NCI-H1092 treated with DMSO at 0.1 percent for 48 hours (cell line): ENCODE results near the gene RHOV.
A peak's percentile ranks its signal among the peaks of the same experiment; 100 is the strongest.

Experiments used
- DNase-seq: peaks from one replicate; lab custom pipeline; 2025; lab: John Stamatoyannopoulos, UW

Gene RHOV

DNA sequence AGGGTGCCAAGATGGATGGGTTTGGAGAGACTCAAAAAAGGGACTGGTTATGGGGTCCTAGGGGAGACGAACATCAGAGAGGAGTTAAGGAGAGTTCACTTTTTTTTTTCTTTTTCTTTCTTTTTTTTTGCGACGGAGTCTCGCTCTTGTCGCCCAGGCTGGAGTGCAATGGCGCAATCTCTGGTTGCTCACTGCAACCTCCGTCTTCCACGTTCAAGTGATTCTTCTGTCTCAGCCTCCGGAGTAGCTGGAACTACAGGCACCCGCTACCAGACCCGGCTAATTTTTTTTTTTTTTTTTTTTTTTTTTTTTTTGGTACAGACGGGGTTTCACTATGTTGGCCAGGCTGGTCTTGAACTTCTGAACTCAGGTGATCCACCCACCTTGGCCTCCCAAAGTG, 29.0 kb downstream of the RHOV start:
- no peak for DNase-seq

DNA sequence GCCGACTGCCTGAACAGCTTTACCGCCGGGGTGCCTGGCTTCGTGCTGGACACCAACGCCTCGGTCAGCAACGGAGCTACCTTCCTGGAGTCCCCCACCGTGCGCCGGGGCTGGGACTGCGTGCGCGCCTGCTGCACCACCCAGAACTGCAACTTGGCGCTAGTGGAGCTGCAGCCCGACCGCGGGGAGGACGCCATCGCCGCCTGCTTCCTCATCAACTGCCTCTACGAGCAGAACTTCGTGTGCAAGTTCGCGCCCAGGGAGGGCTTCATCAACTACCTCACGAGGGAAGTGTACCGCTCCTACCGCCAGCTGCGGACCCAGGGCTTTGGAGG, 29.4 kb downstream of the RHOV start:
- DNase-seq = no peak

DNA sequence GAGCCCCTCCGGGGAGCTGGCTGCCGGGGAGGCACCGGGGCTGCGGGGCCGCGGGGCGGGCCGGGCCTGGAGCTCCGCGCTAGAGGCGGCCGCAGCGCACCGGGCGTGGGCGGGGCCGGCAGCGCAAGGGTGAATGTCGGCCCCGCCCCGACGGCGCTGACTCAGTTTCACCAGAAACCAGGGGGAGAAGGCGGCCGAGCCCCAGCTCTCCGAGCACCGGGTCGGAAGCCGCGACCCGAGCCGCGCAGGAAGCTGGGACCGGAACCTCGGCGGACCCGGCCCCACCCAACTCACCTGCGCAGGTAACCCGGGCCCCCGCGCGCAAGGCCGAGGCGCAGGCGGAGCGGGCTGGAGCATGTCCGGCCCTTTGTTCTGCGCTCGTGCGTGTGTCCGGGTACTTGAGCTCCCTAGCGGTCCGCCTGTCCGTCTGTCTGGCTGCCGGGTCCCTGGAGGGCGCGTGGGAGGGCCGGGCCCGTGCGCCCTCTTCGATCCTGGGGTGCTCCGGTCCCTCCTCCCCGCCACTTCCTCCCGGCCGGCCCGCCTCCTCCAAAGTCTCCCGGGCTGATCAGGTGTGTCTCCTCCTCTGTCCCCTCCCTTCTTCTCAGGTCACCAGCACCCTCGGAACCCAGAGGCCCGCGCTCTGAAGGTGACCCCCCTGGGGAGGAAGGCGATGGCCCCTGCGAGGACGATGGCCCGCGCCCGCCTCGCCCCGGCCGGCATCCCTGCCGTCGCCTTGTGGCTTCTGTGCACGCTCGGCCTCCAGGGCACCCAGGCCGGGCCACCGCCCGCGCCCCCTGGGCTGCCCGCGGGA, 29.9 kb downstream of the RHOV start, which contains the start of gene SPINT1:
Gene SPINT1 (plus strand): TSS at position 164 of the 811 bp plus-strand sequence. CDS start 507 bp downstream, at position 671.
- no peak for DNase-seq

DNA sequence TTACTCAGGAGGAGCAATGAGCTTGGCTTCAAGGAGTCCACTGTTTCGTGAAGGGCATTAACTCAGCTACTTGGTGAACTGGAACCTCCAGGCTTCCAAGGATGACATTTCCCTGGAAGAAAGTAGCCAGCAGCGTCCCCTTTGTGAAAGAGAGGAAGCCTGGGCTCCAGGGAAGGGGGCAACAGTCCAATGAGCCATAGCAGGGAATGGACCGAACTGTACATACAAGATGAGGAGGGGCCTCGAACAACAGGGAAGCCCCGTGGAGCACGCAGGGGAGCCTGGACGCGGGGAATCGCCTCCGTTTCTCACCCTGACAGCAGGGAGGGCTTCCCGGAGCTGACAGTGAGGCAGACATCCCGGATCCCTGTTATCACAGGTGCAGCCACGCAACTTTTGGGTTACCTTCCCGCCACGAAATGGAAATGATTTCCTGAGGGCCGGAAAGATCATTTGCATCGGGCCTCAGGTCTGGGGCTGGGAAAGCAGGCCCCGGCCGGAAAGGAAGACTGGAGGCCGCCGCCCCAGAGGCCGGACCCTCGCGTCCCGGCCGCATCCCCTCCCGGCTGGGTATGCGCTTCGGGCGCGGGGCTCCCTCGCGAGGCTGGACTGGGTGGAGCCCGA, 30.7 kb downstream of the RHOV start:
- DNase-seq = no peak

DNA sequence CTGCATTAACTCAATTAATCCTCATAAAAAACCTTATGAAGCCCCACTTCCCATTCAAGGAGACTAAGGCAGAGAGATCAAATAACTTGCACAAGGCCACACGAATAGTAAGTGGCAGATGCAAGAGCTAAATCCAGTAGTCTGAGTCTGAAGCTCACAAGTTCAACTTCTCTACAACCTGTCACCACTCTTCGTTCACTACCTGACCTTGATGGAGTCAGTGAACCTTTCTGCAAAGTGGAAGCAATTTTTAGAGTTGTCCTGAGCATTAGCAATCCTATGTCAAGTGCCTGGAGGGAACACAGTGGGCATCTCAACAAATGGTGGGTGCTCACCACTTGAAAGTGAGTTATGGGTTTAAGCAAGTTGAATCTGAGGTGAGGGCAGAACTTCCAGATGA, 32.3 kb downstream of the RHOV start:
- no peak for DNase-seq

DNA sequence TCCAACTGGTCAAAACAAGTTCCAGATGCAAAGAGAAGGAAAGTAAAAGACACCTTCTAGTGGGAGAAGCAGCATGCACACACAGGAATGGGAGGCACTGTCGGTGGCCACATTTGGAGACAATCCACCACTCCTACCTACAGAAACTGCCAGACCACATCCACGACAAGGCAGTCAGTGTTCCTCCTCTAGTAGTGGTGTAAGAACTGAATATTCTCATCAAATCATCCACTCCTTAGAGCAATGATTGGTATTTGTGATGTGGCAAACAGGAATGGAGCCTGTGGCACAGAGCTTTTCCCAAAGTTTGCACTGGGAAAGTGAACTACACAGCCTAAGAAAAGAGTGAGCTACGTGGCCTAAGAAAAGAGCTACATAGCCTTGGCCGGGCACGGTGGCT, 35.3 kb downstream of the RHOV start:
- no peak for DNase-seq

DNA sequence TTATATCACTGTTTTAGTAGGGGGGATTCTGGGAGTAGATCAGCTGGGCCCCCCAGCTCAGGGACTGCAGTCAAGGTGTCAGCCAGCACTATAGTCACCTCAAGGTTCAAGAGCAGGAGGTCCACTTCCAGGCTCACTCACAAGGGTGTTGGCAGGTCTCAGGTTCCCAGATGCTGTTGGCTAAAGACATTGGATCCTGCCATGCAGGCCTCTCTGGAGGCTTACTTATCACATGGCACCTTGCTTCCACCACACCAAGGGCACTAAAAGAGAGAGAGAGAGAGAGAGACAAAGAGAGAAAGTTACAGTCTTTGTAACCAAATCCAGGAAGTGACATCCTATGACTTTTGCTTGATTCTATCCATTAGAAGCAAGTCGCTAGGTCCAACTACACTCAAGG, 38.0 kb downstream of the RHOV start:
- no peak for DNase-seq

DNA sequence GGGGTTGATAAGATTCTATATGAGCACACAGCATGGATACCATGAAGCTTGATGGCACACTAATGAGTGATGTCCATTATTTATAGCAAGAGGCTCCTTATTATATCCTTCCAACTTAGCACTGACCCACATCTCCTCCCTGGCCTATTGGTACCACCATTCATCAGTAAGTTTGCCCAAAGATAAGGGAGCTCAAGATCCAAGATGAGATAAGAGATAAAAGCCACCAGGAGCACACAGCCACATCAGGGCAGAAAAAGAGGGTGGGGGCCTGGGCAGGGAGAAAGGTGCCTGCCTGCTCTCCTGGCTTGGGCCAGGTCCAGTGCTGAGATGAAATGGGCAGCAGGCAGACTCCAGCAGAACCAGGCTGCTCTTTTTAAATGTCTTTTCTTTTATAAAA, 41.1 kb downstream of the RHOV start:
- no peak for DNase-seq

DNA sequence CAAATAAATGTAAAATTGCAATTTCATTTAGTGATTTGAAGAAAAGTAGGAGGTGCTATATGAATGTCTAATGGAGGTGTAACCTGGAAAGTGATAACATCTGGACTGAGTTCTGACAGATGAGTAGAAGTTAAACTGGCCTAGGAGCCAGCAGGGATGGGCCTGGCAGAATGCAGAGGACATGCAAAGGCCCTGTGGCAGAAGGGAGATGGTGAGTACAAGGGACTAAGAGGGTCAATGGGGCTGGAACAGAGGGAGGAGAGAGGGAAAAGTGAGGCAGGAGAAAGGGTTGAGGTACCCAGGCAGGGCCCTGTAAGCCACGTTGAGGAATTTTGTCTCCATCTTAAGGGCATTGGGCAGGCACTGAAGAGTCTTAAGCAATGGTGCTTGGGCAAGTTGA, 42.2 kb downstream of the RHOV start:
- DNase-seq = no peak

DNA sequence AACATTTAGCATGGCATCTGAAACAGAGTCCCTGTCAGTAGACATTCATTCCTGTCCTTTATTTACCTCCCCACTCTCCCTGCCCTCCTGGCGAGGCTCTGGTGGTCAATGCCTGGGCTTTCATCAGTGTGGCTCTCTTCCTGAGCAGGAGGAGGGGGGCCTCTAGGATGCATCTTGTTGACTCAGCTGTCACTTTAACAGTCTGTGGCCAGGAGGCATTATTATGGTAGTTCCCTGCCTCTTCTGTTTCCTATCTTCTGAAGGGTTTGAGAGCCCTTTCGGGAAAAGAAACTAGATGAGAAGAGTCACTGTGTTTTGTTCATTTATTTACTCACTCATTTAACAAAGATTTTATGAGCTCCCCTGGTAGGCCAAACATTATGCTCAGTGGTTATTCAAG, 43.1 kb downstream of the RHOV start:
- DNase-seq = peak; percentile 94

DNA sequence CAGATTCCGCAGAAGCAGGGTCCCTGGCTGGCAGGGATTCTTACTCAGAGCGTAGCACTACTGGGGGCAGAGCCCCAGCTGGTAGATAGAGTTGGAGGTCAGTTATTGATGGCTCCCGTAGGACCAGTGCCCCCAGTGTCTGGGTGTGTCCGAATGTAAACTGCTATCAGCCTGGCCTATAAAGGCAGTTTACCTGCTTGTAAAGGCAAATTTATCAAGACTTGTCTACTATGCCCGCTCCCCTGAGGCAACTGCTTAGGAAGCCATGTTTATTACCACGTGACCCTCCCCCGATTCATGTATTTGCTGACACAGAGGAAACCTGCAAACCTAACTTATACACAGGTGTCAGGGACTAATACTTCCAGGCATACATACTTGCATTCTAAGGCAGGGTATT, 44.9 kb downstream of the RHOV start:
- DNase-seq = no peak

DNA sequence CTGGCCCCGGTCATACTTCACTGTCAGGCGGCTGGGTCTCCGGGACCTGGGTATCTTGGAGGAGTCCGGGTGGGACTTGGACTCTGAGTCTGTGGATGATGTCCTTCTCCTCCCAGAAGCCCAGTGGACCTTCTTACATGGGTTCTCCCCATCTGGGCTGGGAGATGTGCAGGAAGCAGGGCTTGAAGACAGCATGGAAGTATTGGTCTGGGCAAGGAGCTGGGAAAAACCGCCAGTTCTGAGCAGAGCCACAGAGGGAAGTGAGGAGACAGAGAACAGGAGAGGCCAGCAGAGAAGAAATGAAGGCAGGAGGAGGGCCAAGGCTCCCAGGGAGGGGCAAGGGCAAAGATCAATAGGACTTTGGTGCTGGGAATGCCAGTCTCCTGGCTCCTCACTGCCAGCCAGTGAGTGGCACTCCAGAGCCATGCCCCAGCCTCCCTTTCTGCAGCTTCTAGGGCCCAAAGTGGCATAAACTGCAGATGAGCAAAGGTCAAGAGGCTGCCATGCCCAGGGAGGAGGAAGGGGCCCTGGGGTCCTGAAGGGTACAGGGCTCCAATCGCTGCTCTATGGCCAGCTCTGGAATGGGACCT, 45.5 kb downstream of the RHOV start, which contains the start of gene PPP1R14D:
Gene PPP1R14D (minus strand): TSS at position 262 of the 590 bp plus-strand sequence. CDS start 67 bp downstream, at position 195.
- DNase-seq = no peak

DNA sequence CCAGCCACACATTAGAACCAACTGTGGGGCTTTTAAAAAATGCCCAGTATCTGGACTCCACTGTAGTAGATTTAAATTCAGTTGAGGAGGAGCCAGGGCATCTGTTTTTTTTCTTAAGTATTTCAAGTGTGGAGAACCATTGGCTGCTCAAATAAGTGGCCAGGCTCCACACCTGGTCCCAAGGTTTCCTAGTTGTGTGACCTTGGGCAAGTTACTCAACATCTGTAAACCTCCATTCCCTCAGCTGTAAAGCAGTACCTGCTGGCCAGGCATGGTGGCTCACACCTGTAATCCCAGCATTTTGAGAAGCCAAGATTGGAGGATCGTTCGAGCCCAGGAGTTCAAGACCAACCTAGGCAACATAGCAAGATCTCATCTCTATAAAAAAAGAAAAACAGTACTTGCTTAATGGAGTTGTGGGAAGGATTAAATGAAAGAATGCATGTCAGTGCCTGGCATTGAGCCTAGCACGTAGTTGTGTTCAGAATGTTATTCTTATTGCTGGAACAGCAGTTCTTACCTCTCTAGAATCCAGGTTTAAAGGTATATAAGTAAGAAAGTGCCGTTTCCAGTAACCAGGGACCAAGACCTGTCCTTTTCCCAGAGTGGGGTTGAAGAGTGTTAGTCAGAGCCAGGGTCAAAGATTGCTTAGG, 47.5 kb downstream of the RHOV start:
- no peak for DNase-seq

DNA sequence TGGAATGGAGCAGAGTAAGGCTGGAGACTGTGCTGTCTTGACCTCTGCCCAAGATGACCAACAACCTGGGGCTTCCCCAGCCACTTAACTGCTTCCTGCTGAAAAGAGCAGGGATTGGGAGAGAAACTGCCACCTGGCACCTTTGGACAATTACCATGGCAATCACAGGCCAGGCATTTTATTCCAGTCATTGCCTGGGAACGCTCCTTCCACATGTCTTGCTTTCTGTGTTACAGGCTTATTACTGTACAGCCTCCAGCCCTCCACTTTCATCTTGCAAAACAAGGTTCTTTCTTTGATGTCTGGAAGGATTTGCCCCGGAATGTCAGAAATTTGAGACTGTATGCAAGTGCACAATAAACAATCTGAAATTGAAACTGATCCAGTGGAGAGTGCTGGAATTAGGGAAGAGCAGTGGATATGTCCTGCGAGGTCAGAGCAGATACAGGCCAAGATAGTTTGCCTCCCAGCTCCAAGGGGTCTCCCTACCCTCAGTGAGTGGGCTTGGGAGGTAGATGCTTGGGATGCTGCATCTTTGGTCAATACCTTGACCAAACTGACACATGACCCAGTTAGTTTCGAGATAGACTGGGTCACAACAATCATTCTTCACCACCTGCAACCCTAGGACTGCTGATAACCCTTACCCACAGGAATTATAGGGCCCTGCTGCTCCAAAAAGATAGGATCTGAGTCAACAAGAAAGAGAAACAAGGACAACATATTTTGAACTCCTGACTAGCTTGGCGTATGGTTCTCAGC, 48.2 kb downstream of the RHOV start:
- no peak for DNase-seq

DNA sequence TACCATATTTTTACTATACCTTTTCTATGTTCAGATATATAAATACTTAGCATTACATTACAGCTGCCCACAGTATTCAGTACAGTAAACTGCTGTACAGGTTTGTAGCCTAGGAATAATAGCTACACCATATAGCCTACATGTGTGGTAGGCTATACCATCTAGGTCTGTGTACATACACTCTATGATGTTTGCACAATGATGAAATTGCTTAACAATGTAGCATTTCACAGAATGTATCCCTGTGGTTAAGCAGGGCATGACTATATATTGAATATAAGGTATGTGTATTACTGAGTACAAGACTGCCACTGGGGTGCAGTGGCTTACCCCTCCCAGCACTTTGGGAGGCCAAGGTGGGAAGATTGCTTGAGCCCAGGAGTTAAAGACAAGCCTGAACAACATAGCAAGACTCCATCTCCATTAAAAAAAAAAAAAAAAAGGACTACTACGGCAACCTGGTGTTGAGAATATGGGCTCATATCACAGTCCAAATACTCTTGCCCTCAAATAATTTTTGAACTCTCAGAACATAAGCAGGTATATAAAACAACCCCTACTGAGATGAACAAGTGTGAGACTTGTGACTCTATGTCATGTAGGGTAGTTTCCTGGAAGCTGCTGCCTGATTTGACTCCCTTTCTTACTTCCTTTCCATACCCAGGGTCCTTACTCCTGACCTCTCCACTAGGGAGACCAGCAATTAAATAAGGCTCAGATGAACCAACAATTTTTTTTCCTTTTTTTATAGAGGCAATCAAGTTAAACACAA, 50.3 kb downstream of the RHOV start:
- DNase-seq = no peak
